Fibroblast of upper back skin (primary cell): ENCODE results near the gene INKA2.

Source experiments
- DNase-seq: peaks from one replicate; pipeline ENCODE4 v3.0.0-alpha.2; 2013

The INKA2 gene

DNA sequence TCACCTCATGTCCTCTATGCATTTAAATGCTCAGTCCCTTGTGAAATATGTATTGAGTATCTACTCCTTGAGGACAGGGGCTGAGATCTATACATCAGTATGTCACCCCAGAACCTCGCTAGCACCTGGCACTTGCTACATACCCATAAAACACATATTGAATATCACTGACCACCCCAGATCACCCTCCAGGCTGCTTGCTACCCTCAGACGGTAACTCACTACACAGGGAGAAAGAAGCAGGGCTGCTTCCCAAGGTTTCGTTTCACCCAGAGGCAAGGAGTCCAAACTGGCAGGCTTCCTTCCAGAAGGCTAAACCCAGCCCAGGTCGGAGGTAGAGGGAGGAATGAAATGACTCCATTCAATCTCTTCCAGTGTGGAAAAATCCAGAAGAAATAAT is 8.5 kb downstream of the INKA2 start:
- DNase-seq: no peak

DNA sequence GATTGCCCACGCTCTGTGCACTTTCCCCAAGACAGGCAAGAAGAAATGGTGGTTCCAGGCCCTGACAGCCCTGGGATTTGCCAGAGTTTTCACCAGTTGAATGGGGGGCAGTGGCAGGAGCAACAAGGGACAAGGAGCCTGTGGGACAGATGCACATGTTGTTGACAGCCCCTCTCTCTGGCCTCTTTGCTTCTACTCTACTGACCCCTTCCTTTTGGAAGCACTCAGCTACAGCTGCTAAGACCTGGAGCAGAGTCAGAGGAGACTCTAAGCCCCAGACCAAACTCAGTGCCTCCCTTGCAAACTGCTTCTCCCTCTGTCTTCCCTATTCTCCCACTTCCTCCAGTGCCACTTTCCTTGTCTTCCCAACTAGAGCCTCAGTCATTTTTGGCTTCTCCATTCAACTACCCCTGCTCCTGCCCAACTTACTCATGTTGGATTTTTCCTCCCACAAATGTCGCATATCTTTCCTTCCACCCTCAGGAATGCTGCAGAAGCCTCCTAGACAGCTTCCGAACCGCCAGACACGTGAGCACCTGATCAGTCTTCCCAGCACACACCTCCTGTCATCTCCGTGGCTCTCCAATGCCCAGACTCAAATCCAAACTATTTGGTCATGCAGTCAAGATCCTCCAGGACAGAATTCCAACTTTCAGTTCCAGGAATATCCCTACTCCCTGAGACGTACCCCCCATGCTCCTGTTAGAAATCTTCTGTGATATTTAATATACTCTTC is 9.1 kb downstream of the INKA2 start:
- DNase-seq: peak; percentile 28

DNA sequence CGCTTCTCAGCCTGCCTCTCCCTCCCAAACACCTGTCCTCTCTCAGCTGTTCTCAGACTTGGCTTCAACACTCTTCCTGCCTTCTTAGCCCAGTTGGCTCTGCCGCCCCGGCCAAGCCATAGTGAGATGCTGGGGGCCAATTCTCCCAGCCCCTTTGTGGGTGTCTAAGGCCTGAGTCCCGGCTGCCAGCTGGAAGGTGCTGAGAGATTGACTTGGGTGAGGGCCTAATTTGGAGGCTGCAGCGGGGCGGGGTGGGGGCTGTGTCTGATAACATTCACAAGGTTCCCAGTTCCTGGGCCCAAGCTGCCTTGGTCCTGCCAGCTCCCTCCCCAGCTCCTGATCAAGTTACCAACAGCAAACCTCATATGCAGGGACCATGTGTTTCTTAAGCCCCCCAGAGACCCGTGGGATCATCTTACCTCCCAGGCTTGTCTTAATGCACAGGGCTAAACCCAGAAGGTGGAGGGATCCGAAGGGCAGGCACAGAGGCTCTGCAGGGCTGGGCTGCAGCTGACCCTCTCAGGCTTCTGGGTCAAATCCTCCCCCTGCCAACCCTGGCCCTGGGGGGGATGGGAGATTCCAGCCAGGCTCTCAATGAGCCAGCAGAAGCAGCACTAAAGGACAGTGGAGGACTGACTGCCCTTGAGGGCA is 9.8 kb downstream of the INKA2 start:
- DNase-seq: no peak

- DNase-seq: no peak
Measured at GRCh38 chr1:111727056-111727455, 12.1 kb downstream of the INKA2 start.

DNA sequence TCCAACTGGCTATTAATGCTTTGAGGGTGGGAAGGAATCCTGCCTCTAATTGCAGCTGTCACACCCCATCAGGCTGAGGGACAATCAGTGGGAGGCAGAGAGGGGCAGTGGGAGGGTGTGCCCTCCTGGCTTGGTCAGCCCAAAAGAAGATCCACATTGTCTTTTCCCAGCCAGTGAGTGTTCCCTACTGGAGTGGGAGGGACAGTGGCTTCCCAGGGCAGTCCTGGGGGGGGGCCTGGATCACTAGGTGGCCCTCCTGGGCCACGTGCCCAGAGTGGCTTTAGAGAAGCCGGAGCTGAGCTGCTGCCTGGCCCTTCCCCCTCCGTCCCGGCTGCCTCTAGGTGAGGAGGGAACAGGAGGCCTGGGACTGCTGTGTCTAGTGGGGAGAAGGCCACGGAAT is 14.0 kb downstream of the INKA2 start:
- no peak for DNase-seq

GRCh38 chr1:111723871-111724270 is 15.3 kb downstream of the INKA2 start:
- DNase-seq: no peak

DNA sequence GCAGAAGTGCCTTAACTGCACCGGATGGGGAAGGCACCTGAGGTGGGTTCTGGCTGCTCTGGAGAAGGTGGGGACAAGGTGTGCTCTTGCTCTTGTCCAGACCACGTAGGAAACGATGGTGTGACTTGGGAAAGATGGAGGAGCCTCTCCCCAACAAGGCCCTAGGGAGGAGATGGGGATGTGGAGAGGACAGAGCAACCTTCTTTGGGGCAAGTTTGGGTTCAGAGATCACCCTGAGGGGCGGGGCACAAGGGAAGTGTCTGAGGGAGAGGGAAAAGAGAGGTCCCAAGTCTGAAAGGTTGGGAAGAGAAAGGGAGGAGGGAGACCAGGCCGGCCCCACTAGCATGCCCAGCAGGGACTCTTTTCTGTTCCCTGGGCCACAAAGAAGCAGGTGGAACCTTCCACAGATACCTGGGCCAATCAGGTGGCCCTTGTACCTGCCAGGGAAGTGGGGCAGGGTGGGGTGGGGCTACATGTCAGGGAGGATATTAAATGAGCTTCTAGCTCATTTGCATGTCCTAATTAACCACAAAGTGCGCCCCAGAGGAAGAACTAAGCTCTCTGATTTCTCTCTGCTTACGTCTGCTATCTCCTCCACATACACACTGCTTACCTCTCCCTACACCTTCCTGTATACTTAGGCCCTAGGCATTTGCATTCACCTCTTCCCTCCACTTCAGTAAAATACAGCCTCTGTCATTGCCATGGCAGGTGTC is 15.9 kb downstream of the INKA2 start:
- DNase-seq: no peak

- no peak for DNase-seq
Measured at GRCh38 chr1:111720977-111721786, 18.0 kb downstream of the INKA2 start.

- DNase-seq: no peak
Measured at GRCh38 chr1:111720274-111720976, 18.8 kb downstream of the INKA2 start.

- no peak for DNase-seq
Measured at GRCh38 chr1:111719674-111720132, 19.5 kb downstream of the INKA2 start.

- no peak for DNase-seq
Measured at GRCh38 chr1:111719135-111719534, 20.1 kb downstream of the INKA2 start.

GRCh38 chr1:111717450-111717849 is 21.7 kb downstream of the INKA2 start:
- no peak for DNase-seq

- DNase-seq: no peak
Measured at GRCh38 chr1:111716333-111716732, 22.9 kb downstream of the INKA2 start.

DNA sequence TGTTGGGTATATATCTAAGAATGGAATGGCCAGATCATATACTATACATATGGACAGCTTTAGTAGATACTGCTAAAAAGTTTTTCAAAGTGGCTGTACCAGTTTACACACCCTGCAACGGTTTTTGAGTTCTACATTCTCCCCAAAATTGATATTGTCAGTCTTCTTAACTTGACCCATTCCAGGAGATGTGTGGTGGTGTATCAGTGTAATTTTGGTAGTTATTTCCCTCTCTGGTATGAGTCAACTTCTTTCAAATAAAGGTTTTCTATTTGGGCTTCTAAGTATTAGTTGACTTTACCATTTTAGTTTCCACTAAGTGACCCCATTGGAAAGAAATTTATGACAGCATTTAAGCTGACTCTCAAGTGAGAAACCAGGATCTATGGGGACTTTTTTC is 29.2 kb downstream of the INKA2 start:
- no peak for DNase-seq

DNA sequence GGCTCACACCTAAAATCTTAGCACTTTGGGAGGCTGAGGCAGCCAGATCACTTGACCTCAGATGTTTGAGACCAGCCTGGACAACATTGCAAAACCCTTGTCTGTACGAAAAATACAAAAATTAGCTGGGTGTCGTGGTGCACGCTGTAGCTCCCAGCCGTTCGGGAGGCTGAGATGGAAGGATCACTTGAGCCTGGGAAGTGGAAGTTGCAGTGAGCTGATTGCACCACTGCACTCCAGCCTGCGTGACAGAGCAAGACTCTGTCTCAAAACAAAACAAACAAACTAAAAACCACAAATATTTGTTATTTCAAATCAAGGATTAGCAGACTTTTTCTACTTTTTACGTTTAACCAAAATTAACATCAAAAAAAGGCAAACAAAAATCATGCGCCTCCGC is 31.3 kb downstream of the INKA2 start:
- no peak for DNase-seq

DNA sequence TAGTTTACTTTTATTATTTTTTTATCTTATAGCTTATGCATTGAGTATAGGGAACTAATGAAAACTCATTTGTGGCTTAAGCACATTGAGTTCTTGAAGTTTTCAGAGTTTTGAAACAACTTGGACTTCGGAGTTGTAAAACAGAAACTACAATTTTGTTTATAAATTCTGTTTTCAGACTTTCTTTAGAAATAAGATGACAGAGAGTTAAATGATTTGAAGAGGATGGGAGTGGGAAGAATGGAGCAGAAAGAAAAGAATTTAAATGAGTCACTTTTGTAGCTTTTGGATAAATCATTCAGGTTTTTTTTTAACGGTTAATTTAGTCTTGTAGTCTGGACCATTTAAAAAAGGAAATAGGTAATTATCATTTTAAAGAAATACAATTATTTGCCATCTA is 32.3 kb downstream of the INKA2 start:
- no peak for DNase-seq

- DNase-seq: no peak
Measured at GRCh38 chr1:111705841-111706240, 33.4 kb downstream of the INKA2 start.

DNA sequence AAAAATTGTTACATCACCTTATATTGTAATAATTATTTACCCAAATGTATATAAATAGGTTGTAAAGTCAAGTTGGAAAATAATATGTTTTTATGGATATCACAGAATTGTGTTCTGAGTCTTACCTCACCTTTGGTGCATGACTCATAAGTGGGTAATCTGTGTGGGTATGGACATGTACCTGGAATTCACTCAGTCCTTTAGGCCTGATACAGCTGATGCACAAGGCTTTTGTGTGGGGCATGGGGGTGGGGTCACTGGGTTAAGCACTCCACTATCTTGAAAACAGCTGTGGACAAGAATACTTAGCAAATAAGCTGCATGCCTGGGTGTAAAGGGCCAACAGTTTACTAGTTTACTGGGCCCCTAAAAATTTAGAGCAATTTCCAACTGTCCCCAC is 34.4 kb downstream of the INKA2 start:
- no peak for DNase-seq

DNA sequence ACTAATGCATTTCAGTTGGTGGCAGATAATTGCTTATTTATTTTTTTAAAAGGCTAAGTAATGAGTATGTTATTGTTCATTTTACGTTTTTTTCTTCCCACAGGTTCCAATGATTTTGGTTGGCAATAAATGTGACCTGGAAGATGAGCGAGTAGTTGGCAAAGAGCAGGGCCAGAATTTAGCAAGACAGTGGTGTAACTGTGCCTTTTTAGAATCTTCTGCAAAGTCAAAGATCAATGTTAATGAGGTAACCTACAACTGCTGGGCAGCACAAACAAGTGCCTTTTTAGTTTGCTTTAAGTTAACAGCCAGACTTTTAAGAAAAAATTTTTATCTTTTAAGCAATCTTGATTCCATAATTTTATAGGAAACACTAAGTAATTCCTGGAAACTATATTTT is 35.0 kb downstream of the INKA2 start:
- DNase-seq: no peak

DNA sequence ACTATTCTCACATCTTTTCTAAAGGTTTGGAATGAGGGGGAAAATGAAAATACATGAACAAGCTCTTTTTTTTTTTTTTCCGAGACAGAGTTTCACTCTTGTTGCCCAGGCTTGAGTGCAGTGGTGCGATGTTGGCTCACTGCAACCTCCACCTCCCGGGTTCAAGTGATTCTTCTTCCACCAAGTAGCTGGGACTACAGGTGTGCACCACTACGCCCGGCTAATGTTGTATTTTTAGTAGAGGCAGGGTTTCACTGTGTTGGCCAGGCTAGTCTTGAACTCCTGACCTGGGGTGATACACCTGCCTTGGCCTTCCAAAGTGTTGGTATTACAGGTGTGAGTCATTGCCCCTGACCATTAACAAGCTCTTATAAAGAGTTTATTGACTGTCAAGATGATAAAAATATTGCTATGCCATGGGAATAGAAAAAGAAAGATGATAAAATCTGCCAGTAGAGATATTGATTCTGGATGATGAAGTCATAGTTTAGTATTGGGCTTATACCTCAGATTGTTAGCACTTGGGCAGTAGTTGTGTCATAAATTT is 36.6 kb downstream of the INKA2 start:
- no peak for DNase-seq

DNA sequence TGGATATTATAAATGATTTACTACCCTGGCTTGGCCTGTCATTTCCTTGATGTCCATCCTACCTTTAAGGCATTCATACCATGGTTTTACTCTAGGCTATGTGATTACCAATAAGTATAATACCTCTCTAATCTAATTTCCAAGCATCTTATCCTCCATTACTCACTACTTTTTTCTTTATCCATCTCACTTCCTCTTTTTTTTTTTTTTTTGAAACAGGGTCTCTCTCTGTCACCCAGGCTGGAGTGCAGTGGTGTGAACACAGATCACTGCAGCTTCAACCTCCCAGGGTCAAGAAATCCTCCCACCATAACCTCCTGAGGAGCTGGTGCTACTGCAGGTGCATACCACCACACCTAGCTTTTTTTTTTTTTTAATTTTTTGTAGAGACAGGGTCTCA is 39.9 kb downstream of the INKA2 start:
- no peak for DNase-seq

DNA sequence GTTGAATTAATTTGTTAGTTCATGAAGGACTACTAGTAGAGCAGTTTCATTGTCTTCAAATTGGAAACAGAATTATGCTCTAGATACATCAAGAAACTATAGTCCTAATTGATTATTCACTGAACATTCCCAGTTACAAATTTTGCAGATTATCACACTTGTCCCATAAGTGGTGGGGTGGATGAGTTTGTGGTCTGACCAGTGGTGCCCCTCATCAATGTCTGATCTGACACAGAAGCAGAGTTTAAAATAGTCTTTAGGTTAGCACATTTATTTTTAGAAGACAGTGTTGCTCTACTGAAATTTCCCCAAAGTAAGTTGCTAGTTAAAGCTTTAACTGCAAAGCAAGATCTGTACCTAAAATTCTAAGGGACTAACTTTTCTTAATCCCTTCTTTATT is 42.9 kb downstream of the INKA2 start:
- DNase-seq: no peak
